Ectodermal cell (in vitro differentiated cells): Measurements from ENCODE around the gene ATXN1.
"Not testable (repeated sequence)": the region's sequence is repeated elsewhere in the genome, so short reads cannot be mapped to it uniquely, and the experiment has no call there.

Source experiments
- H3K27ac ChIP-seq: 2 replicates; pipeline ENCODE4 v1.7.0; 2013; ENCODE audit warnings: mild to moderate bottlenecking, low read depth, low read length; ENCODE audit not compliant: insufficient read depth, poor library complexity, severe bottlenecking
- H3K27me3 ChIP-seq: 2 replicates; pipeline ENCODE4 v1.7.0; 2013; ENCODE audit warnings: mild to moderate bottlenecking, low read length; ENCODE audit not compliant: insufficient read depth, control insufficient read depth, poor library complexity, severe bottlenecking
- H3K36me3 ChIP-seq: one replicate; pipeline ENCODE4 v1.7.0; 2013; ENCODE audit warnings: low read length; ENCODE audit not compliant: control insufficient read depth, insufficient read depth
- H3K4me1 ChIP-seq: one replicate; pipeline ENCODE4 v1.7.0; 2013; ENCODE audit warnings: low read length; ENCODE audit not compliant: control insufficient read depth, insufficient read depth
- H3K4me3 ChIP-seq: 2 replicates; pipeline ENCODE4 v1.7.0; 2013; ENCODE audit warnings: low read depth, low read length, control low read depth; ENCODE audit not compliant: insufficient read depth
- H3K9me3 ChIP-seq: 2 replicates; pipeline ENCODE4 v1.7.0; 2013; ENCODE audit warnings: mild to moderate bottlenecking, low read length, moderate library complexity; ENCODE audit not compliant: control insufficient read depth
- WGBS, 2 experiments: methylation state at CpG; one replicate each; pipeline ENCODE4 v1.1.7; 2013; ENCODE audit warnings: missing lambda C conversion rate in 2 of 2; 5-methylcytosine and 5-hydroxymethylcytosine counted together

ATXN1 gene

GRCh38 chr6:16800942-16801341 lies 39.7 kb upstream of the ATXN1 start:
- Histone ChIP-seq H3K9me3 (no peaks in the 10 kb centered on the region), H3K27ac (no peak overlapping the region), H3K4me1 (peaks cover 14% of the 10 kb centered on the region), H3K4me3 (no peak overlapping the region), H3K36me3 (no peaks in the 10 kb centered on the region), H3K27me3 (peaks cover 10% of the 10 kb centered on the region)
- WGBS, 2 experiments, result 94 to 96% methylated on average over 2 of the region's 2 CpGs

DNA sequence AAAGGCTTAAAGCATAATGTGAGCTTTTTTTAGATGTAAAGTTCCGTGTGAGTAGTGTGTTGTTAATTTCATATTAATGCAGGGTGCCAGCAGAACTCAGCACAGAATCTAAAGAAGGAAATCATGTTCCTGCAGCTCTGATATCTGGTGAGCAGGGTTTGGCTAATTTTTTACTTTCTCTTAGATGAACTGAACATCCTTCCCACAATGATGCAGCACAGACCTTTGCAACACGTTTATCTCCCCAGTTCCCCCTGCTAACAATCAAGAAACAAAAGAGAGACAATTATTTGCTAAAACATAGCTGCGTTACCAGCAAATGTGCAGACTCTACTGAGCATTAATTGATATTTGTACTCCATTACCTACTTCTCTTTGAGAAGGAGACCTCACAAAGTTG lies 39.1 kb upstream of the ATXN1 start:
- Histone ChIP-seq H3K27ac (no peak overlapping the region), H3K4me3 (no peak overlapping the region), H3K27me3 (peaks cover 10% of the 10 kb centered on the region), H3K9me3 (no peaks in the 10 kb centered on the region), H3K4me1 (peaks cover 11% of the 10 kb centered on the region), H3K36me3 (no peaks in the 10 kb centered on the region)
- 89 to 92% methylated on average over 3 of the region's 3 CpGs for WGBS, 2 experiments

DNA sequence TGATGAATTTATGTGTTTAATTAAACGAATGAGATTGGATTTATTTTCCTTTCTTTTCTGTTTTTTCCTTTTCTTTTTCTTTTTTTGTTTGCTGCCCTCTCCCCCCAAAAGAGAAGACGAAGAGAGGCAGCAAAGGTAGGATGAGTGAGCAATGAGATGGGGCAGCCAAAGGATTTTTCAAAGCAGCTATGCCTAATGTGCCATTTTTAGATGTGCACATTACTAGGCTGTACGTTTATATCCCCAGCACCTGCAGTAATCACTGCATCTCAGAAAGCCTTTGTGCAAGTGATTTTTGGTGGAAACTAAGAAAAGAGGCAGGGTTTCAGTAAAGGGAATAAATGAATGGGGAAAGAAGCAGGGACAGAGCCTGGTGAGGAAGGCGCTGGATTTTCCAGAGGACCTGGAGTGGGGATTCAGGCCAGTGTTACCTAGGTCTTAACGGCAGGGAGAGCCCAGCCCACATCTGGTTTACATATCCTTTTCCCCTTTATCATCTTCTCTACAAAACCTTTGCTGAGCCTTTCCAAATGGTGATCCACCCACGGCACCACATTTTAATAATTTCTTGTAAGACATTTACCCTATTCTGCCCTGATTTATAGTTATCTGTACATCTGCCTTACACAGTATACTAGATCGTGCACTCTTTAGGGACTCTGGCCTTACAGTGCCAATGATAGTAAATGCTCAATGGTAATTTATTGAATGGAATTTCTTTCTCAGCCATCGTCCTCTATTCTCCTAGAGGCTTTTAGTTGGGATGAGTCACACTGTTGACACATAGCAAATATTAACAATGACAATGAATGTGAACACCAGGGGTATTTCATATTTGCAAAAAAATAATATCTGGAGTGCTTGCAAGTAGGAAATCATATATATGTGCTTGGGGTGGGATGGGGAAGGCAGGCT lies 38.3 kb upstream of the ATXN1 start:
- H3K4me1 ChIP-seq, result peaks cover 8% of the 10 kb centered on the region
- H3K4me3 ChIP-seq, result no peak overlapping the region
- WGBS, 2 experiments, result 86 to 89% methylated on average over 7 to 8 of the region's 8 CpGs
- no peaks in the 10 kb centered on the region for H3K36me3 ChIP-seq
- no peaks in the 10 kb centered on the region for H3K9me3 ChIP-seq
- H3K27me3 ChIP-seq, result peaks cover 7% of the 10 kb centered on the region
- no peak overlapping the region for H3K27ac ChIP-seq

- no peak overlapping the region for H3K27ac ChIP-seq
- H3K27me3 ChIP-seq, result no peaks in the 10 kb centered on the region
- H3K4me3 ChIP-seq, result no peak overlapping the region
- no peaks in the 10 kb centered on the region for H3K36me3 ChIP-seq
- no peaks in the 10 kb centered on the region for H3K4me1 ChIP-seq
- H3K9me3 ChIP-seq, result no peaks in the 10 kb centered on the region
- no CpG with 5 or more reads among the region's 3 CpGs for WGBS, 2 experiments
Measured at GRCh38 chr6:16793828-16794412, 32.7 kb upstream of the ATXN1 start.

DNA sequence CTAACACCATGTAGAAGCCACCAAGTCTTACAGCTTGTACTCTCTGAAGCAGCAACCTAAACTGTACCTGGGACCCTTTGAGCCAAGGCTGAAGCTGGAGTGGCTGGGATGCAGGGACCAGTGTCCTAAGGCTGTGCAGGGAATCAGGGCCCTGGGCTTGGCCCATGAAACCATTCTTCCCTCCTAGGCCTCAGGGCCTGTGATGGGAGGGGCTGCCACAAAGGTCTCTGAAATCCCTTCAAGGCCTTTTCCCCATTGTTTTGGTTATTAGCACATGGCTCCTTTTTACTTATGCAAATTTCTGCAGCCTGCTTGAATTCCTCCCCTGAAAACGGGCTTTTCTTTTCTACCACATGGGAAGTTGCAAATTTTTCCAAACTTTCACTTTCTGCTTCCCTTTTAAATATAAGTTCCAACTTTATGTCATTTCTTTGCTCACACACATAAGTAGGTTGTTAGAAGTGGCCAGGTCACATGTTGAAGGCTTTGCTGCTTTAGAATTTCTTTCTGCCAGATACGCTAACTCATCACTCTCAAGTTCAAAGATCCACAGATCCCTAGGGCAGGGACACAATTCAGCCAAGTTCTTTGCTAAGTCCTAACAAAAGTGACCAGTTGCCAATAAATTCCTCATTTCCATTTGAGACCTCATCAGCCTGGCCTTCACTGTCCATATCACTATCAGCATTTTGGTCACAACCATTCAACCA lies 28.2 kb upstream of the ATXN1 start:
- Histone ChIP-seq H3K27ac (no peak overlapping the region), H3K4me3 (no peak overlapping the region), H3K4me1 (no peaks in the 10 kb centered on the region), H3K9me3 (no peaks in the 10 kb centered on the region), H3K36me3 (no peaks in the 10 kb centered on the region), H3K27me3 (no peaks in the 10 kb centered on the region)
- WGBS, 2 experiments, result 79 to 87% methylated on average over 2 of the region's 2 CpGs

GRCh38 chr6:16787128-16787682 lies 25.9 kb upstream of the ATXN1 start:
- Histone ChIP-seq H3K27me3 (no peaks in the 10 kb centered on the region), H3K36me3 (no peaks in the 10 kb centered on the region), H3K27ac (no peak overlapping the region), H3K4me3 (no peak overlapping the region), H3K4me1 (no peaks in the 10 kb centered on the region), H3K9me3 (no peaks in the 10 kb centered on the region)
- 71% methylated on average over 1 of the region's 1 CpG; no CpG with 5 or more reads in 1 of the 2 experiments for WGBS, 2 experiments

DNA sequence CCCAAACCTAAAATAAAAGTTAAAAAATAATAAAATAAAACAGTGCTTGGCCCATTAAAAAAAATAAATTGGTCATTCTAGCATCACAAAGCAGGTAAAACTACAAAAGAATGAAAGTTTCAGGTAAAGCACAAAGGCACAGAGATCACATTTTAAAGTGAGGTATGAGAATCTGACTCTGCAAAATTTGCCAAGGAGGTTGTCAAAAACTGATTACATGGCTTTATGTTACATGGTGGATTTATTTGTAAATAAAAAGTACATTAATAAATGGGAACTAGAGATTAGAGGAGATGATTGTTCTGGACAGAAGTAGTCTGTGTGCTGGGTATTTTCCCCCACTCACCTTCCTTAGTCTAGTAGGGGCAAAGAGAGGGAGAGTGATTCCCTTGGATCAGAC lies 24.2 kb upstream of the ATXN1 start:
- Histone ChIP-seq H3K27me3 (no peaks in the 10 kb centered on the region), H3K9me3 (no peaks in the 10 kb centered on the region), H3K27ac (no peak overlapping the region), H3K36me3 (no peaks in the 10 kb centered on the region), H3K4me1 (no peaks in the 10 kb centered on the region), H3K4me3 (no peak overlapping the region)

DNA sequence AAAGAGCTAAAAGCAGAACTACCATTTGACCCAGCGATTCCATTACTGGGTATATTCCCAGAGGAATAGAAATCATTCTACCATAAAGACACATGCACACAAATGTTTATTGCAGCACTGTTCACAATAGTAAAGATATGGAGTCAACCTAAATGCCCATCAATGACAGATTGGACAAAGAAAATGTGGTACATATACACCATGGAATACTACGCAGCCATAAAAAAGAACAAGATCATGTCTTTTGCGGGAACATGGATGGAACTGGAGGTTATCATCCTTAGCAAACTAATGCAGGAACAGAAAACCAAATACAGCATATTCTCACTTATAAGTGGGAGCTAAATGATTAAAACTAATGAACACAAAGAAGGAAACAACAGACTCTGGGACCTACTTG lies 23.7 kb upstream of the ATXN1 start:
- WGBS, 2 experiments, result 80 to 90% methylated on average over 3 of the region's 3 CpGs
- not testable (repeated sequence) for H3K36me3 ChIP-seq, H3K27ac ChIP-seq, H3K4me1 ChIP-seq, H3K9me3 ChIP-seq, H3K27me3 ChIP-seq, H3K4me3 ChIP-seq

DNA sequence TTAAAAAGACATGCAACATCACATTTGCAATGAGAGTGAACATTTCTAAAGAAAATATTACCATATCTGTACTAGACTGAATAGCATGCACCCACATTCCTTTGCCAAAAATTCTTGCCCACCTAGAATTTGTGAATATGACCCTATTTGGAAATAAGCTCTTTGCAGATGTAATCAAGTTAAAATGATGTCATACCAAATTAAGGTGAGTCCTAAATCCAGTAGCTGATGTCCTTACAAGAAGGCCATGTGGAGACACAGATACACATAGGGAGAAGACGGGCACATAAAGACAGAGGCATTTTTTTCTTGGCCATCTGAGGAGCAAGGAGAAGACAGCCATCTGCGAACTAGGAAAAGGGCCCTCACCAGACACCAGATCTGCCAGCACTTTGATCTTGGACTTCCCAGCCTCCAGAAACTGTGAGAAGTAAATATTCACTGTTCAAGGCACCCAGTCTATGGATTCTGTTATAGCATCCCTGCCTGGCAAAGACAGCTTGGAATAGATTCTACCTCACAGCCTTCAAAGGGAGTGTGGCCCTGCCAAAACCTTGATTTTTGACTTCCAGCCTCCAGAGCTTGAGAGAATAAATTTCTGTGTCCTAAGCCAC lies 22.8 kb upstream of the ATXN1 start:
- Histone ChIP-seq H3K36me3 (no peaks in the 10 kb centered on the region), H3K4me3 (no peak overlapping the region), H3K27ac (no peak overlapping the region), H3K4me1 (no peaks in the 10 kb centered on the region), H3K9me3 (no peaks in the 10 kb centered on the region), H3K27me3 (no peaks in the 10 kb centered on the region)
- WGBS, 2 experiments, result 94 to 98% methylated on average over 2 of the region's 2 CpGs

- Histone ChIP-seq H3K27me3 (no peaks in the 10 kb centered on the region), H3K27ac (no peak overlapping the region), H3K4me3 (no peak overlapping the region), H3K36me3 (no peaks in the 10 kb centered on the region), H3K4me1 (no peaks in the 10 kb centered on the region), H3K9me3 (no peaks in the 10 kb centered on the region)
- WGBS, 2 experiments, result 86 to 88% methylated on average over 4 of the region's 4 CpGs
Measured at GRCh38 chr6:16783509-16783908, 22.2 kb upstream of the ATXN1 start.
